ENCODE data around the gene IREB2. TPM values are rescaled to one million over a fixed set of nuclear protein-coding genes. Genes with fewer than 3 reads are reported as not detected.
"Not testable (repeated sequence)": the region's sequence is repeated elsewhere in the genome, so short reads cannot be mapped to it uniquely, and the experiment has no call there.

The IREB2 gene
- total RNA-seq, 1 donor from 2014 or later: 76.9 TPM

GRCh38 chr15:78479650-78480049, 41.6 kb downstream of the IREB2 start:
- no peak for DNase-seq

- no peak for DNase-seq
Observed at GRCh38 chr15:78481917-78482316, 43.9 kb downstream of the IREB2 start.

- DNase-seq: no peak
Observed at GRCh38 chr15:78492872-78493271, 54.9 kb downstream of the IREB2 start.

GRCh38 chr15:78501857-78502256, 63.8 kb downstream of the IREB2 start:
- DNase-seq: no peak

GRCh38 chr15:78502641-78503040, 64.6 kb downstream of the IREB2 start:
- DNase-seq: no peak

GRCh38 chr15:78506971-78507830, 69.2 kb downstream of the IREB2 start, which contains the start of gene HYKK:
HYKK (plus strand) TSS chr15:78507577; CDS start chr15:78513089, 5,512 bp downstream.
- peak; percentile 95 for DNase-seq

GRCh38 chr15:78507831-78508160, 69.8 kb downstream of the IREB2 start:
- DNase-seq: no peak

GRCh38 chr15:78508272-78508671, 70.3 kb downstream of the IREB2 start:
- DNase-seq: no peak

GRCh38 chr15:78509726-78510312, 71.8 kb downstream of the IREB2 start:
- no peak for DNase-seq

GRCh38 chr15:78520035-78520434, 82.0 kb downstream of the IREB2 start:
- DNase-seq: not testable (repeated sequence)

- no peak for DNase-seq
Observed at GRCh38 chr15:78524230-78524629, 86.2 kb downstream of the IREB2 start.

GRCh38 chr15:78527325-78527724, 89.3 kb downstream of the IREB2 start:
- no peak for DNase-seq

- no peak for DNase-seq
Observed at GRCh38 chr15:78533331-78533730, 95.3 kb downstream of the IREB2 start.

GRCh38 chr15:78536134-78536533, 98.1 kb downstream of the IREB2 start:
- no peak for DNase-seq

- no peak for DNase-seq
Observed at GRCh38 chr15:78537266-78537905, 99.4 kb downstream of the IREB2 start.

- no peak for DNase-seq
Observed at GRCh38 chr15:78538358-78538757, 100.3 kb downstream of the IREB2 start.

- not testable (repeated sequence) for DNase-seq
Observed at GRCh38 chr15:78539464-78540140, 101.6 kb downstream of the IREB2 start.

- DNase-seq: peak; percentile 85
Observed at GRCh38 chr15:78540141-78540870, 102.3 kb downstream of the IREB2 start, which contains the start of gene PSMA4. PSMA4 (plus strand) TSS chr15:78540444; CDS start chr15:78541928, 1,484 bp downstream.

- no peak for DNase-seq
Observed at GRCh38 chr15:78540871-78541743, 103.1 kb downstream of the IREB2 start.

- DNase-seq: no peak
Observed at GRCh38 chr15:78541744-78542034, 103.7 kb downstream of the IREB2 start.

- no peak for DNase-seq
Observed at GRCh38 chr15:78542647-78543046, 104.6 kb downstream of the IREB2 start.
